HG02571 (cell line): ENCODE results near the gene BDH2.
A peak's percentile ranks its signal among the peaks of the same experiment; 100 is the strongest.

Experiments used
- ATAC-seq: cut with Tn5 transposase; IDR thresholded peaks from one replicate; pipeline ENCODE4 v1.9.1; 2021; ENCODE audit warnings: mild to moderate bottlenecking, moderate library complexity; ENCODE audit not compliant: unreplicated experiment

Gene BDH2

DNA sequence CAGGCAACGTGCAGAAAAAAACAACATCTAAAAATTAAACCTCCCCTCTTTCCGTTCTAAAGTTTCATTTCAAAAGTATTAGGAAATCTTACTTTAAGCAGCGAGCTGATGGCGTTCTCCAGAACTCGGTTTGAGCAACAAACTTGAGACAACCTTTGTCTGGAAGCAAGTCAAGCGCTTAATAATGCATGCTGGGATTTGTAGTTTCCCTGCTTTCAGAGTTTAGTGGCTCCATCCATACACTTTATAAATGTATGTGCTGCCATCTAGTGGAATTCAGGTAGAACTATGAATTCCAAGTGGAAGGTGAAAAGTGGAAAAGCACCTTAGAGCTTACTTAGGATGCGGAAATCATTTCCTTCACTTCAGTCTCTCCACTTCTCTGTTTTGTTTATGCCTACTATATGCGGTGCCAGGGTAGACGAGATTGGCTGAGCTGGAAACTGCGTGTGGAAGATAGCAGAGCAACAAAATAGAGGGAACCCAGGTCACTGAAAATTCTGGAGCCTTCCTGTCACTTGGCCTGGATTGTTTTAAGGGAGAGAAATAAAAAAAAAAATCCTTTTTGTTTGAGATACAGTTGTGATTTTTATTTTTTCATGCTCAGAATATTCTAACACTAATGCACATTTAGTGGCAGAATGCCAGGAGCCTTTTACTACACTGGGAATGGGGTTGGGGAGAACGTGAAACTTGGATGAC is at the start of gene BDH2:
TSS of gene BDH2 (minus strand) at position 144 of the 702 bp plus-strand sequence. CDS start 3,580 bp downstream, outside the sequence.
- peak; percentile 98 for ATAC-seq

- ATAC-seq: no peak
Observed at GRCh38 chr4:103144926-103145325, 45.3 kb upstream of the BDH2 start.

DNA sequence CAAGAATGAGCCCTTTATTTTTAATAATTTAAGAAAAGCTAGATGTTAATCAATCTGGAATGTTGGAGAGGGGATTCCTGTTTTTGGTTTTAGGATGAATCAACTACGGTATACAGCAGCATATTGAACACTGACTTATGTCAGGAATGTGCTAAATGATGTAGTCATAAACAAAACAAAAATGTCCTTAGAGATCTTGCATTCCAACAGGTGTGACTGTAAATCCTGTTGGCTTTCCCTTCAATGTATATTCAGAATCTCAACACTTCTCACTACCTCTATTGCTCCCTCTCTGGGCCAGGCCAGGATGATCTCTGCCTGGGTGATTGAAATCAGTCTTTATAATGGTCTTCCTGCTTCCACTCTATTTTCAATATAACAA is 37.8 kb upstream of the BDH2 start:
- no peak for ATAC-seq

DNA sequence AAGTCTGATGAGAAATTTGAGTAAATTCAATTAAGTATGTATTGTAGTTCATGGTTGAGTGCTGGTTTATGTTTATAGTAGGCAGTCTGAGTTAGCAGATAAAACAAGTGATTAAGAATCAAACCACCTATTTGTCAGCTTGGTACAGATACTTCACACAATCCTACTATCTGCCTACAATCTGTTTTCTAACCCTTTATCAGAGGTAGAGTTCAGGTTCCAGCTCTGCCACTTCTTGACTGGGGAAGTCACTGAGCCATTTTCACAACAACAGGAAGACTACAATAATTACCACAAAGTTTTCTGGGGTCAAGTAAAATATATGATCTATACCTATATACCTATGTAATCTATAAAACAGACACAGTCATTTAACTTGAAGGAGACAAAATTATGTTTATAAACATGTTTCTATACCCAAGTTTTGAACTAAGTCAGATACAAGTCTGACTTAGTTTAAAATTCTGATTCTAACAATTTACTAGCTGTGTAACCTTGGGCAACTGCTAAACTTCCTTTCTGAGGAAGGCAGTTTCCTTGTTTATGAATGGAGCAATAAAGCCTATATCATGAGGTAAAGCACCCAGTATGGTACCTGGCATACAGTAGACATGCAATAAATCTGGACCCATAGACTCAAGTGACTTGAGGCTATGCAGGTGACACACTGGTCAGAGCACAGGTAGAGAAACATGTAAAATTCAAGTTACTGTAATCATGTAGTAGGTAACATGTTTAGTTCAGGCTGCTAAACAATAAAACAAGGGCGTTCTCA is 37.2 kb upstream of the BDH2 start:
- no peak for ATAC-seq

- no peak for ATAC-seq
Observed at GRCh38 chr4:103129174-103129573, 29.5 kb upstream of the BDH2 start.

- no peak for ATAC-seq
Observed at GRCh38 chr4:103126126-103126525, 26.5 kb upstream of the BDH2 start.

DNA sequence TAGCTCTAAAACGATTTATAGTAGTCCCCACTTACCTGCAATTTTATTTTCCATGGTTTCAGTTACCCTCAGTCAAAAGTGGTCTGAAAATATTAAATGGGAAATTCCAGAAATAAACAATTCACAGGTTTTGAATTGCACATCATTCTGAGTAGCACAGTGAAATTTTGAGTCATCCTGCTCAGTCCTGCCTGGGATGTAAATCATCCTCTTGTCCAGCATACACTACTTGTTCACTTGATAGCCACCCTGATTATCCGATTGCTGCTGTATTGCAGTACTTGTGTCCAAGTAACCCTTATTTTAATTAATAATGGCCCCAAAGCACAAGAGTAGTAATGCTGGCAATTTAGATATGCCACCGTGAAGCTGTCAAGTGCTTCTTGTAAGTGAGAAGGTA is 23.5 kb upstream of the BDH2 start:
- ATAC-seq: no peak

DNA sequence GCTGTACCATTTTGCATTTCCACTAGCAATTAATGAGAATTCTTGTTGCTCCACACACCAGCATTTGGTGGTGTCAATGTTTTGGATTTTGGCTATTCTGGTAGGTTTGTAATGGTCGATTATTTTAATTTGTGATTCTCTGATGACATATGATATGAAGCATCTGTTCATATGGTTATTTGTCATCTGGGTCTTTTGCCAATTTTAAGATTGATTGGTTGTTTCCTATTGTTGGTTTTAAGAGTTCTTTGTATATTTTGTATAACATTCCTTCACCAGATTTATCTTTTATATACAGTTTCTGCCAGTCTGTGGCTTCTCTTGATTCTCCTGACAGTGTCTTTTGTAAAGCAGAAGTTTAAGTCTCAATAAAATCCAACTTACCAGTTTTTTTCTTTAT is 18.5 kb upstream of the BDH2 start:
- ATAC-seq: no peak

DNA sequence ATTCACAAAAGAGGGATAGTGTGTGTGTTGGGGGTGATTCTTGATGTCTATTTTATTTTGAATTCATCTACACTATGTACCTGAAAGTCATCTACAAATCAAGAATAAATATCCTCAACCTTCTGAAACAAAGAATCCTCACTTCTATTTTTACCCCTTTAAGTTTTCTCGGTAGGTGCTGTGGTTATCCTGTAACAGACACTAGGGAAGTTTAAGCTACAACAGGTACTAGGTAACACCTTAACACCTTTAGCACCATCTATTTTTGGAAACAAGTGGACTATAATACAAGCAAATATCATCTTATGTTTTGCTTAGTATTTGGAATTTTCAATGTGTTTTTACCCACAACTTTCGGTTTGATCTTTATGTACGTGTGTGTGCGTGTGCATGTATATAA is 12.0 kb upstream of the BDH2 start:
- no peak for ATAC-seq

GRCh38 chr4:103108542-103108941 is 8.9 kb upstream of the BDH2 start:
- ATAC-seq: no peak

DNA sequence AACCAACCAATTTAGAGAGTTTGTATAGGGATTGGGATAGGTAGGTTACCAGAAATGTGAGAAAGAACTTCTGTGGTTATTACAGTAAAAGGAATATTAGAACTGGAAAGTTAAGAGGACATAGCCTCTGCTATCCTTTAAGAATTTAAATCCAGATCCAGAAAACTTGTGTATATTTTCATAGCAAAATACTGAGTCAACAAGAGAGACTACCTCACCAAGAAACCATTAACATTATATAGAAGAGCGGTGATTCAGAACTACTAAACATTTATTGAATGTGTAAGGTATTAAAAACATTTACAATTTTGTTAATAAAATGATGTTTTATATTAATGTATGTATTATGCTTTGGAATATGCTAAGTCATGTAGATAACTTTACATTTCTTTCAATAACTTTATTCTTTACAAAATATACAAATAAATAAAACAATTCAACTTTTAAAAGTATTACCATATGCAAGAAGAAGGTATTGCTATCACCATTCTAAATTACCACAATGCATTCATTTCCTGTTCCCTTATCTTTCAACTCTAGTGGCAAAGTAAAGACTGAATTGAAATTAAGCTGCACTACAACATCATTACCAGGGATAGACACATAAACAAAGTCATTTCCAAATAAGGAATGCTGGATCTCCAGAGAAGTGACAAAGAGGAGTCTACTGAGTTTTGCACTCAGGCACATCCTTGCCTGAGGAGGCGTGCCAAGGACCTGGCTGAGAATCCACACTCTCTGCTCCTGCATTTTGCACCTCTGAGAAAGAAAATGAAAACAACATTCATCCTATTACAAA is 6.1 kb upstream of the BDH2 start:
- ATAC-seq: no peak

DNA sequence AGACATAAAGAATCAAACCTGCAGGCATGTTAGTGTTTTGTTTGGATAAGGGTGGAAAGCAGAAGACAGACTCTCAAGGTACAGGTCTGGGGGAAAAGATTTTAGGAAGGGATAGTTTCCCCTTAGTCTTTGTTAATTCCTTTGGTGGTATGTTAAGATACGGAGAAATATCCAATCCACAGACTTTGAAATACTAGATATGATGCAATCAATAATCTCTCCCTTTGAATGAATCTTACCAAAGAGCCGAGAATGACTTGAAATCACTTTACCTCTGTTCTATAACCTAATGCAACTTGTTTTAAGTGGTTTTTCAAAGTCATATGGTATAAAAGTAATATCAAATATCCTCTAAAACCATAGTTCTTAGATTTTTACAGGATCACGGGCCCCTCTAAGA is 5.3 kb upstream of the BDH2 start:
- ATAC-seq: no peak

DNA sequence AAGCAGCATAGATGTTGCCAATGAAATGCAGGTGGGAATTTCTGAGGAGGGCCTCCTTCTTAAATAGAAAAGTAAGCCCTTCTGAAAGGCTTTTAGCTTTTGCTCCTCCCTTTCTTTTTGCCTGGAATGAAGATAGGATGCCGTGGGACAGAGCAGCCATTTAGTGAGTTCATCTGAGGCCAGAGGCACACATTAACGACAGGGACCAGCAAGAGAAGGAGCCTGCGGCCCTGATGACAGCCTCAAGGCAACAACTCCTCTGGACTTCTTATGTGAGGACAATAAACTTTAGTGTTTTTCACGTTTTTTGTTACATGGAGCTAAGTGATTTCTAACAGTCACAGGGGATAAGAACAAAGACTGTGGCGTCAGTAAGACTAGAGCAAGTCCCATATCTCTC is 1.1 kb upstream of the BDH2 start:
- no peak for ATAC-seq

GRCh38 chr4:103098756-103099440 is 736 bp downstream of the BDH2 start:
- ATAC-seq: no peak

GRCh38 chr4:103098341-103098740 is 1.3 kb downstream of the BDH2 start:
- ATAC-seq: no peak

DNA sequence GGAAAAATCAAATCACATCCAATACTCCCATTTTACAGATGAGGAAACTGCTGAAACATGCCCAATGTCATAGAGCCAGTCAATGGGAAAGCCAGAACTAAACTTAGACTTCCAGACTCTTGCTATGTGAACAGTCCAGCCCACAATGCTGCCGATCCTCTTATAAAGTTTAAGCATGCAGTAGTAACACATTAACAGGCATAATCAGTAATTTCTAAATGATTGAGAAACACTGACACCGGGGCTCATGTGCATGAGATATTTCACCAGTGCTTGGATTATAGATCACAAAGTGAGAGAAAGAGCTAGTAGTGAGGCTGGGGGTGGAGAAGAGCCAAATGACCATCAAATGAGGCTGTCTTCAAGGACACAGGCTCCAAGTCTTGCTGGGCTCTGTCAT is 2.5 kb downstream of the BDH2 start:
- no peak for ATAC-seq

DNA sequence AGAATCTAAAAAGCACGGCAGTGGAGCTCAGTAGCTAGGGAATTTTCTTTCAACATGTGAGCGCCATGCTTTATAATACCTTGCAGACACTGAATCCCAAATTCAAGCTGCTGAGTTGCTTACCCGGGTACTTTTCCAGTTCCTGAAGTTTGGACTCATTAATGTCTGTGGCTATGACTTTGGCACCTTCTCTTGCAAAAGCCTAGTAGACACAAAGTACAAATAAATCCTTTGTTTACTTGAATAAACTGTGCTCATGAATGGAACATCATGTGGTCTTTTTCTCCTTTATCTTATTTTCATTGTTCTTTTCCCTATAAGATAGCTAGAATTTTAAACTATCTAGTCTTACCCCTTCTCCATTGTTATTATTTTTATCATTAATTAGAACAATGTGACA is 4.6 kb downstream of the BDH2 start:
- ATAC-seq: no peak

- no peak for ATAC-seq
Observed at GRCh38 chr4:103092245-103092644, 7.4 kb downstream of the BDH2 start.

GRCh38 chr4:103091601-103092223 is 7.9 kb downstream of the BDH2 start:
- ATAC-seq: peak; percentile 70

DNA sequence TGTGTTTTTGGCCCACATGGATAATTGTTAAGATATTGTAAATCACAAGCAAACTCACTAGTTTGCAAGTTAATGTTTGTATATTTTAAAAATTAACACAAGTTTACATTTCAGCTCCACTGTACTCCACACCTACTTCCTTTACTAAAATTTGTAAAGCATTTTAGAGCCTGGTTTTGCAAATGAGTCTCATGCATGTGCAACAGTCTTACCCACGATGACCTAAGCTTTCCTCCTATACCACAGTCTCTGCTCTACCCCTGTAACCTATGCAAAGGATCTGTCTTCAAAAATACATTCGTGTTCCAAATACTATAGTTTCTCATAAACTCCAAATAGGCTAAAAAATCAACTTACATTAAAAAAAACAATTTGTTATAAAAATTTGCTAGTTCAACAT is 10.2 kb downstream of the BDH2 start:
- no peak for ATAC-seq

- ATAC-seq: no peak
Observed at GRCh38 chr4:103086551-103086950, 13.1 kb downstream of the BDH2 start.
